Karpas-422 (cell line): ENCODE results near the gene RGS16. TPM values are rescaled to one million over a fixed set of nuclear protein-coding genes. Genes with fewer than 3 reads are reported as not detected.

Experiments used
- DNase-seq: peaks from one replicate; pipeline ENCODE4 v3.0.0-alpha.2; 2015
- H2AFZ ChIP-seq: fragments of 200-600 bp; sonication (generic); 2 replicates; pipeline ENCODE4 v1.6.1; 2014; ENCODE audit warnings: antibody characterized with exemption, low read length, mixed read lengths
- H3K27ac ChIP-seq: fragments of 200-600 bp; sonication (generic); 2 replicates; pipeline ENCODE4 v1.5.1; 2014; ENCODE audit warnings: mild to moderate bottlenecking, low read length, moderate library complexity
- H3K27me3 ChIP-seq: fragments of 200-600 bp; sonication (generic); 2 replicates; pipeline ENCODE4 v1.6.1; 2014; ENCODE audit warnings: low read length, mixed read lengths
- H3K36me3 ChIP-seq: fragments of 200-600 bp; sonication (generic); 2 replicates; pipeline ENCODE4 v1.6.1; 2014; ENCODE audit warnings: low read length, mixed read lengths; ENCODE audit not compliant: insufficient read depth
- H3K4me1 ChIP-seq: fragments of 200-600 bp; sonication (generic); 2 replicates; pipeline ENCODE4 v1.6.1; 2014; ENCODE audit warnings: mild to moderate bottlenecking, low read length, mixed read lengths
- H3K4me2 ChIP-seq: fragments of 200-600 bp; sonication (generic); 2 replicates; pipeline ENCODE4 v1.6.1; 2014; ENCODE audit warnings: low read length, low read depth, mild to moderate bottlenecking; ENCODE audit not compliant: poor library complexity, severe bottlenecking
- H3K4me3 ChIP-seq: fragments of 200-600 bp; sonication (generic); 2 replicates; pipeline ENCODE4 v1.5.1; 2014; ENCODE audit warnings: mild to moderate bottlenecking, antibody characterized with exemption, low read length, mixed read lengths
- H3K79me2 ChIP-seq: fragments of 200-600 bp; sonication (generic); 2 replicates; pipeline ENCODE4 v1.6.1; 2014; ENCODE audit warnings: mild to moderate bottlenecking, low read length, mixed read lengths
- H3K9ac ChIP-seq: fragments of 200-600 bp; sonication (generic); 2 replicates; pipeline ENCODE4 v1.6.0; 2014; ENCODE audit warnings: low read length
- H3K9me2 ChIP-seq: fragments of 200-600 bp; sonication (generic), shearing (Covaris generic); replicated peaks from 2 replicates; pipeline ENCODE4 v1.6.0; 2014; ENCODE audit warnings: mild to moderate bottlenecking, low read length, moderate library complexity; ENCODE audit not compliant: insufficient read depth
- H3K9me3 ChIP-seq: fragments of 300-700, 200-600 bp; sonication (generic); 2 replicates; pipeline ENCODE4 v1.6.1; 2014; ENCODE audit warnings: low read length, mixed read lengths
- H4K20me1 ChIP-seq: fragments of 200-600 bp; sonication (generic); 2 replicates; pipeline ENCODE4 v1.6.1; 2014; ENCODE audit warnings: mild to moderate bottlenecking, antibody characterized with exemption, low read length, low read depth; ENCODE audit not compliant: insufficient read depth
- total RNA-seq: library from RNA; depleted of rRNA; stranded (reverse); fragments of >200 nt; shearing (Covaris generic); gene quantifications from 2 replicates; pipeline ENCODE4 v1.2.3, GENCODE V29; 2014; ENCODE audit warnings: low replicate concordance

RGS16 gene
- total RNA-seq, 1 experiment from 2014 or later: 19.0 TPM

DNA sequence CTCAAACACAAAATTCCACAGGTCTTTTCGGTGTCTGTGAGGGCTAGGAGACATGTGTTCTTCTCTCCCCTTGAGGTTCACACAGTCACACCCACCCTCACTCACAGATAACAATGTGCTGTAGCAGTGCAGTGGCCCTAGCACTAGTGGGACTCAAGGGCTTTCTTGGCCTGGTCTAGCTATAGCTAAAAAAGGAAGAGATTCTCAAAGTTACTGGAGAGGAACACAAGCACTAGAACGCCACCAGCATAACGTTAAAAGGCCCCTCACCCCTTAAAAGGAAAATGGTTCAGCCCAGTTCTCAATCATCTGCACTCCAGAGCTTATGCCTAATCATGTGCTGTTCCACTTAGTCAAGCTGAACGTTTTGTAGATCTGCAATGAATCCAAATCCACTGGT is 40.7 kb upstream of the RGS16 start:
- no peaks in the 10 kb centered on the region for H3K79me2 ChIP-seq
- no peak overlapping the region for H3K9ac ChIP-seq
- no peaks in the 10 kb centered on the region for H3K9me2 ChIP-seq
- H3K27ac ChIP-seq: peak overlapping the region; percentile 33
- no peak overlapping the region for H2AFZ ChIP-seq
- H3K9me3 ChIP-seq: no peaks in the 10 kb centered on the region
- peak; percentile 83 for DNase-seq
- H3K4me1 ChIP-seq: peaks cover 47% of the 10 kb centered on the region
- H3K4me2 ChIP-seq: peak overlapping the region; percentile 25
- H3K36me3 ChIP-seq: no peaks in the 10 kb centered on the region; the same call in 1 of the 2 replicates
- H3K4me3 ChIP-seq: no peak overlapping the region
- H4K20me1 ChIP-seq: no peaks in the 10 kb centered on the region
- H3K27me3 ChIP-seq: no peaks in the 10 kb centered on the region

GRCh38 chr1:182643699-182644098 is 39.5 kb upstream of the RGS16 start:
- no peak overlapping the region for H3K27ac ChIP-seq
- no peak overlapping the region for H3K9ac ChIP-seq

DNA sequence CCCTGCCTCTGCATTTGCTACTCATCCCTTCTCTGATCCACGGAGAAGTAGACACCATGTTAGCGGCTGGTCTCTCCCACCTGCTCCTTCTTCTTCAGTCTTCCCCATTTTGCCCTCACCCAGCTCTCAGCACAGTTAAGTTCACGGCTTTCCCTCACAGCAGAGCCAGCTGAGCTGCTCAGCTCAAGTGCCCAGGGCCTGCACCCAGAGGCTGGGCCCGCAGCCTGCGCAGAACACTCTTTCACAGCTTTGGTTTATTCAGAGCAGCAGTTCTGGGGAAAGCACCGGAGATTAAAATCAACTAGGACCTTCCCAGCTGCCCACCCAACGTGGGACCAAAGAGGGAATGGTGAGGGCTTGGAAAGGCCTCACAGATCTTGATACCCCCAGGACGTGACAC is 38.3 kb upstream of the RGS16 start:
- Histone ChIP-seq H3K9me2 (no peaks in the 10 kb centered on the region), H3K4me2 (no peak overlapping the region), H3K36me3 (no peaks in the 10 kb centered on the region; the same call in 1 of the 2 replicates), H4K20me1 (no peaks in the 10 kb centered on the region), H3K27me3 (no peaks in the 10 kb centered on the region), H3K79me2 (no peaks in the 10 kb centered on the region), H3K27ac (no peak overlapping the region), H3K4me1 (peaks cover 25% of the 10 kb centered on the region), H3K4me3 (no peak overlapping the region), H3K9ac (no peak overlapping the region), H2AFZ (no peak overlapping the region), H3K9me3 (no peaks in the 10 kb centered on the region)
- no peak for DNase-seq

More at GRCh38 chr1:182643699-182644098, 39.5 kb upstream of the RGS16 start:
- H3K9me2 ChIP-seq: no peaks in the 10 kb centered on the region
- no peak overlapping the region for H3K4me2 ChIP-seq
- no peaks in the 10 kb centered on the region; the same call in 1 of the 2 replicates for H3K36me3 ChIP-seq
- H3K79me2 ChIP-seq: no peaks in the 10 kb centered on the region
- no peak for DNase-seq
- no peaks in the 10 kb centered on the region for H3K27me3 ChIP-seq
- H4K20me1 ChIP-seq: no peaks in the 10 kb centered on the region
- peaks cover 35% of the 10 kb centered on the region for H3K4me1 ChIP-seq
- H3K9me3 ChIP-seq: no peaks in the 10 kb centered on the region
- no peak overlapping the region for H3K4me3 ChIP-seq
- H2AFZ ChIP-seq: no peak overlapping the region

GRCh38 chr1:182641561-182641960 is 37.4 kb upstream of the RGS16 start:
- no peak overlapping the region for H3K4me3 ChIP-seq
- no peaks in the 10 kb centered on the region for H3K9me3 ChIP-seq
- H3K4me1 ChIP-seq: peaks cover 25% of the 10 kb centered on the region

DNA sequence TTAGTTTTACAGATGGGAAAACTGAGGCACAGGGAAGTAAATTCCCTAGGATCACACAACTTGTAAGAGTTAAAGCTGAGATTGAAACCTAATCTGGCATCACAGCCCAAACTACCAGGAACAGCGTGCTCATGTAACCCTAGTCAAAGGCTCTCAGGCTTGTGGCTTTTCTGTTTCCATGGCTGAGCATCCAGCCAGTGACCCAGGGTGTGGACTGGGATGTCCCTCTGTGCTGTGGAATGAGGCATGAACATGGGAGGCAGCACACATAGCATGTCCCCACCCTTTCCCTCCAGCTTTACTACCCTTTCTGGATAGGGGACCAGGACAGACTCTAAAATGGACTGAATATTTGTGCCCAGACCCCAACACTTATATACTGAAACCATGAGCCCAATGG is 35.1 kb upstream of the RGS16 start:
- H3K9ac ChIP-seq: no peak overlapping the region
- H3K4me2 ChIP-seq: no peak overlapping the region
- H3K27me3 ChIP-seq: no peaks in the 10 kb centered on the region
- peaks cover 29% of the 10 kb centered on the region for H3K4me1 ChIP-seq
- DNase-seq: no peak
- no peak overlapping the region for H3K4me3 ChIP-seq
- no peaks in the 10 kb centered on the region; the same call in 1 of the 2 replicates for H3K36me3 ChIP-seq
- no peaks in the 10 kb centered on the region for H4K20me1 ChIP-seq
- H3K9me2 ChIP-seq: no peaks in the 10 kb centered on the region
- no peak overlapping the region for H3K27ac ChIP-seq
- no peaks in the 10 kb centered on the region for H3K79me2 ChIP-seq
- no peaks in the 10 kb centered on the region for H3K9me3 ChIP-seq
- H2AFZ ChIP-seq: no peak overlapping the region

More at GRCh38 chr1:182641561-182641960, 37.4 kb upstream of the RGS16 start:
- no peak overlapping the region for H2AFZ ChIP-seq
- H3K36me3 ChIP-seq: no peaks in the 10 kb centered on the region; the same call in 1 of the 2 replicates
- no peaks in the 10 kb centered on the region for H3K9me2 ChIP-seq
- H3K4me2 ChIP-seq: no peak overlapping the region
- DNase-seq: no peak
- H3K27ac ChIP-seq: no peak overlapping the region
- H3K79me2 ChIP-seq: no peaks in the 10 kb centered on the region
- H4K20me1 ChIP-seq: no peaks in the 10 kb centered on the region
- no peaks in the 10 kb centered on the region for H3K27me3 ChIP-seq
- no peak overlapping the region for H3K9ac ChIP-seq

DNA sequence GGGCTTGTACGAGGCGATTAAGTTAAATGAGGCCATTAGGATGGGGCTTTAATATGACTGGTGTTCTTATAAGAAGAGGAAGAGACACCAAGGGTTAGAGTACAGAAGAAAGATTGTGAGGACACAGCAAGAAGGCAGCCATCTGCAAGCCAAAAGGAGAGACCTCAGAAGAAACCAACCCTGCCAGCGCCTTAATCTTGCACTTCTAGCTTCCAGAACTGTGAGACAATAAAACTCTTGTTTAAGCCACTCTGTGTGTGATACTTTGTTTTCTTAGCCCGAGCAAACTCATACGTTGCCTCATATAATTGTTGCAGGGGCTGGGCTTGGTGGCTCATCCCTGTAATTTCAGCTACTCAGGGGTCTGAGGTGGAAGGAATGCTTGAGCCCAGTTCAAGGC is 33.6 kb upstream of the RGS16 start:
- Histone ChIP-seq H3K9me2 (no peaks in the 10 kb centered on the region), H3K4me3 (no peak overlapping the region), H3K27me3 (no peaks in the 10 kb centered on the region), H3K9ac (no peak overlapping the region), H3K36me3 (no peaks in the 10 kb centered on the region), H3K9me3 (no peaks in the 10 kb centered on the region), H3K4me2 (no peak overlapping the region), H3K79me2 (no peaks in the 10 kb centered on the region), H3K4me1 (peaks cover 36% of the 10 kb centered on the region), H4K20me1 (no peaks in the 10 kb centered on the region), H2AFZ (no peak overlapping the region), H3K27ac (no peak overlapping the region)
- no peak for DNase-seq

- H4K20me1 ChIP-seq: no peaks in the 10 kb centered on the region
- H3K4me1 ChIP-seq: peaks cover 48% of the 10 kb centered on the region
- H3K27me3 ChIP-seq: no peaks in the 10 kb centered on the region
- H3K9ac ChIP-seq: no peak overlapping the region
- no peak overlapping the region for H3K27ac ChIP-seq
- H3K79me2 ChIP-seq: no peaks in the 10 kb centered on the region
- no peaks in the 10 kb centered on the region for H3K36me3 ChIP-seq
- H3K9me3 ChIP-seq: no peaks in the 10 kb centered on the region
- H3K4me3 ChIP-seq: no peak overlapping the region
- H3K9me2 ChIP-seq: no peaks in the 10 kb centered on the region
- DNase-seq: no peak
- no peak overlapping the region for H2AFZ ChIP-seq
- H3K4me2 ChIP-seq: peak overlapping the region; percentile 12
These were observed 31.7 kb upstream of the RGS16 start for GRCh38 chr1:182635871-182636270.

GRCh38 chr1:182634306-182635072 is 30.3 kb upstream of the RGS16 start:
- peak overlapping the region; percentile 60 for H3K9ac ChIP-seq
- no peak overlapping the region for H2AFZ ChIP-seq
- H3K27me3 ChIP-seq: no peaks in the 10 kb centered on the region
- peak; percentile 61 for DNase-seq
- H3K4me3 ChIP-seq: peak overlapping the region; percentile 45
- H3K36me3 ChIP-seq: no peaks in the 10 kb centered on the region
- no peaks in the 10 kb centered on the region for H4K20me1 ChIP-seq
- H3K9me2 ChIP-seq: no peaks in the 10 kb centered on the region
- H3K79me2 ChIP-seq: no peaks in the 10 kb centered on the region
- H3K27ac ChIP-seq: peak overlapping the region; percentile 81
- H3K4me1 ChIP-seq: peaks cover 62% of the 10 kb centered on the region
- no peaks in the 10 kb centered on the region for H3K9me3 ChIP-seq
- peak overlapping the region; percentile 72 for H3K4me2 ChIP-seq
